GM21447 (cell line): ENCODE measurements around the gene AGAP1.
"Not testable (repeated sequence)": the region's sequence is repeated elsewhere in the genome, so short reads cannot be mapped to it uniquely, and the experiment has no call there.

Experiments
- ATAC-seq: cut with Tn5 transposase; IDR thresholded peaks from one replicate; pipeline ENCODE4 v1.9.1; 2021; ENCODE audit not compliant: unreplicated experiment

The AGAP1 gene

GRCh38 chr2:236073867-236074655, 580.2 kb downstream of the AGAP1 start:
- no peak for ATAC-seq

DNA sequence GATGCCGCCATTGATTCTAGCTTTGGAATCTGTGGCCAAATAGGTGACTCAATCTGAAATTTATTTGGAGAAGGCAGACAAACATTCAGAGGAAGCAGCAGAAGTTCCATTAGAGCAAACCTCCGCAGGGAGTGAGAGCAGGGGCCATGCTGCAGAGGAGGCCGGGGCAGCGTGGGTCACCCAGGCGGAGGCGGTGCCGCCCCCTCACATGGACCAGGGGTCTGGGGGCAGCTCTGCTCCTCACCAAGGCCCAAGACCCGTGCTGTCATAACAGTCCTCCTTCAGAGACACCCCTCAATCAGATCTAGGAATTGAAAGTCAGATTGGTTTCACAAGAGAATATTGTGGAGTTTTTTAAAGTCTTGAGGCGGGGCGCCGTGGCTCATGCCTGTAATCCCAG, 582.0 kb downstream of the AGAP1 start:
- ATAC-seq: no peak

GRCh38 chr2:236078297-236079255, 584.7 kb downstream of the AGAP1 start:
- ATAC-seq: no peak

GRCh38 chr2:236080412-236080811, 586.6 kb downstream of the AGAP1 start:
- ATAC-seq: no peak

GRCh38 chr2:236081171-236081570, 587.3 kb downstream of the AGAP1 start:
- no peak for ATAC-seq

GRCh38 chr2:236082061-236082460, 588.2 kb downstream of the AGAP1 start:
- ATAC-seq: no peak

DNA sequence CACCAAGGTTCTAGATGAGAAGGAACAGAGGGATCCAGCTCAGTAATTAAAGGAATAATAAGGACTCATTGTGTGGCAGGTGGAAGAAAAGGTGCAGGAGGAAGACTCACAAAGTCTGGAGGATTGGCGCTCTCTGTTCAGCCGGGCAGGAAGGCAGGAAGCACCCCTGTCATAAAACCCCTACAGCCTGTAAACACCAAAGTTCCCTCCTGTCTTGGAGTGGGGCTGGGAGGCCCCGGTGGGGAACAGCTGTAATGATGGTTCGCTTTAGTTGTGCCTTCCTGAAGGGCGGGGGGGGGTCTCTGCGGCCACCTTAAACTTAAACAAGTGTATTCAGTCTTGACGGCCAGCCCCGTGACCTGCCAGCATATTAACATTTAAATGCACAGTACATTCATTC, 590.1 kb downstream of the AGAP1 start:
- ATAC-seq: no peak

DNA sequence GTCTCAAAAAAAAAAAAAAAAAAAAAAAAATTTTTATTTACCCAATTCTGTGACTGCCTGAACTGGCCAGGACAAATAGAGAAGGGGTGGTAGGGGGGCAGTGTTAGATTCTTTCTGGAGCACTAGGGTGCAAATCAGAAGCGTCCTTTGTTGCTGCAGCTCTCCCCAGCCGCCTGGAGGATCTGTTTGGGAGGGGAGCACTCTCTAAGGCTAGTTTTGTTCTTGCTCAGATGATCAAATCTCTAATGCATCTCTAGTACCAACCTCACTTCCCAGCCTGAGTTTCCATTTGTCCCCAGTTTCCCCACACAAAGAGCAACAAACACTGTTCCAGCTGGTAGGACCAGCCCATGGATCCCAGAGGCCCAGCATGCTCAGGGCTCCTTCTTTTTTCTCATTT, 591.4 kb downstream of the AGAP1 start:
- no peak for ATAC-seq

- no peak for ATAC-seq
Measured at GRCh38 chr2:236085647-236086046, 591.8 kb downstream of the AGAP1 start.

- ATAC-seq: no peak
Measured at GRCh38 chr2:236086403-236086970, 592.6 kb downstream of the AGAP1 start.

GRCh38 chr2:236086971-236087465, 593.2 kb downstream of the AGAP1 start:
- ATAC-seq: no peak

GRCh38 chr2:236088368-236089057, 594.7 kb downstream of the AGAP1 start:
- ATAC-seq: no peak

DNA sequence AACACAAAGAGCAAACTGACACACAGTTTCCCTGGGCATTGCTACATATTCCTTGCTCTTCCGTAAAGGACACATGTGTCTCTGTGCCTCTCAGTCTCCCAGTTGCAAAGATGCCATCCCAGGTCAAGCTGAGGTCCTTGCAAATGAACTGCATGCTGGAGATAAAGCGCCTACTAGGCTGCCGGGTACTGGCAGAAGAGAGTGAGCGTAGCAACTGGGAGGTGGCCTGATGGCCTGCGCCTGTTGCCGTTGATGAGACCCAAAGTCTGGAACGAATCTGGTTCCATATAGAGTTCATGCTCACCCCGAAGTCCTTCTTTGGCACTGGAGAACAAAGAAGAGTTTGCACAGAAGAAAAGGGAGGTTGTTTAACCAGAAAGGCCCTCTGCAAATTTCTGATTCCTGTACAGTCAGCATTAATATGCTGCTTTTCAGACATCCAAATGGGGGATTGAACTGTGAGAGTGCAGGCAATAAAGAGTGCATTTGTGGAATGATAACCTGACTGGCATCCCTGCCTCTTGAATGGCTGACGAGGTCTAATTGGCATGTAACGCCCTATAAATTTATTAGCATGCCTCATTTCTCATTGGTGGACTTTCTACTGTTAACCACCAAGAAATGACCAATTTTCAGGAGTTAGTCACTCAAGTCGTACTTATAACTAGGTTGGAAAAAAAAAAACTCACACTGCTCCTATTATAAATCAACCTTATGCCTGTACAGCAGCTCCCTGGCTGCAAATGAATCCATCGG, 595.6 kb downstream of the AGAP1 start:
- no peak for ATAC-seq

- no peak for ATAC-seq
Measured at GRCh38 chr2:236090027-236090382, 596.2 kb downstream of the AGAP1 start.

- ATAC-seq: not testable (repeated sequence)
Measured at GRCh38 chr2:236090826-236091225, 597.0 kb downstream of the AGAP1 start.

- no peak for ATAC-seq
Measured at GRCh38 chr2:236092714-236093113, 598.9 kb downstream of the AGAP1 start.

DNA sequence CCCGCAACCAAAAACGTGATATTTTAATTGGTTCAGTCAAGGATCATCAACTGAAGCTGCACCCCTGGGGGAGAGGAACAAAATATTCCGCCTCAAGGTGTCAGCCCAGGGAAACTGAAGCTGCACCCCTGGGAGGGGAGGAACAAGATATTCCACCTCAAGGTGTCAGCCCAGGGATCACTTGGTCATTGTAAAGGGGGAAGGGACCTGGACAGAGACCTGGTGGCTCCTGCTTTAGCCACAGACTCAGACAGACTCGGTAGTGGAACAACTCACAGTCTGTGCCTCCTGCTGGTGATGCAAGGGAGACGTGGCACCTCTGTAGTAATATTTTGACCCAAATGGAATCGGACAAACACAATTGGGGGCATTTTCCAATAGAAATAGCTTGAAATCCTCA, 599.3 kb downstream of the AGAP1 start:
- ATAC-seq: no peak

DNA sequence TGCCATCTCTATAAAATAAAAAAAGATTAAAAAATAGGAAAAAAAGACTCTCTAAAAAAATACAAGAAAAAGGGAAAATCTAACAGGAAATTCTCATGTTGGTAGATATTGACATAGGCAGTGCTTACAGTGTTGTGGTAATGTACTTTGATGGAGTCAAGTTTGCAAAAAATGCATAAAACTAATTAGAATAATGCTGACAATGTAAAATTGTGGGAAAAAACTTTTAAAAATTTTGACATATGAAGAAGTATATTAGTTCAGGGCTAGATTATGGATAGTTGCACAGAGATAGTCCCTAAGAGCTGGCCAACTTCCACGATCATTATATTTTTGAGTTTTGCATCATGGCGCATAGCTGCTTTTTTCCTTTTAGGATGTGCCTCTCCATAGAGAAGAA, 601.7 kb downstream of the AGAP1 start:
- ATAC-seq: no peak

GRCh38 chr2:236101311-236101950, 607.6 kb downstream of the AGAP1 start:
- no peak for ATAC-seq

DNA sequence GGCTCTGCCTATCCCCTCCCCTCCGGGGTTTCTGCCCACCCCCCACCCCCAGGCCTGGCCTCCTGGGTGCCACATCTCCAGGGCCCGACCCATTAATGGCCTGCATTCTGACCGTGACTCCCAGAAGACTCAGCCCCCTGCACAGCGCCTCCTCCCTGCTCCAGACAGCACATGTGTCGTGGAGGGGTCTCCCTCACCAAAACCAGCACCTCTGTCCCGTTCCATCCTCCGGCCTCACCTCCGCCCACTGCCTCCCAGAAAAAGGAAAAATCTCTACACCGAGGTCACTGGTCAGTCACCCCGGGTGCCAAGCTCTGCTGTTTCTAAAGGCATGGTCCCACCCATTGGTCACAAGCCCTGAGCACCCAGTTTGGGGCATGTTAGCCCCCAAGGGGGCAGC, 609.1 kb downstream of the AGAP1 start:
- no peak for ATAC-seq
